NT2/D1 (cell line): Measurements from ENCODE around the gene SGIP1.

Experiments
- DNase-seq: peaks from one replicate; pipeline ENCODE4 v3.0.0-alpha.2; 2011; ENCODE audit warnings: low read depth, low spot score
- H3K27me3 ChIP-seq: 2 replicates; pipeline ENCODE4 v1.6.0; 2011; ENCODE audit warnings: mild to moderate bottlenecking; ENCODE audit not compliant: insufficient read length, insufficient read depth
- H3K36me3 ChIP-seq: 2 replicates; pipeline ENCODE4 v1.6.1; 2011; ENCODE audit warnings: mild to moderate bottlenecking, low read length, mixed read lengths; ENCODE audit not compliant: insufficient read depth, insufficient read length
- H3K4me1 ChIP-seq: 2 replicates; pipeline ENCODE4 v1.5.1; 2011; ENCODE audit not compliant: insufficient read depth, insufficient read length
- H3K4me3 ChIP-seq: 2 replicates; pipeline ENCODE4 v1.5.1; 2011; ENCODE audit warnings: low read depth; ENCODE audit not compliant: insufficient read length
- H3K9ac ChIP-seq: 2 replicates; pipeline ENCODE4 v1.6.0; 2011; ENCODE audit warnings: low read depth; ENCODE audit not compliant: insufficient read length
- H3K9me3 ChIP-seq: 2 replicates; pipeline ENCODE4 v1.5.1; 2011; ENCODE audit warnings: mild to moderate bottlenecking, low read length; ENCODE audit not compliant: insufficient read depth
- SUZ12 ChIP-seq: IDR thresholded peaks from 2 replicates; pipeline ENCODE4 v1.6.1; 2011; ENCODE audit not compliant: insufficient read length, insufficient read depth; ENCODE audit errors: extremely low read depth
- YY1 ChIP-seq: IDR thresholded peaks from 2 replicates; pipeline ENCODE4 v1.6.1; 2011; ENCODE audit not compliant: insufficient read length, insufficient read depth
- ZNF274 ChIP-seq: IDR thresholded peaks from 2 replicates; pipeline ENCODE4 v1.6.1; 2011; ENCODE audit warnings: mild to moderate bottlenecking, low read depth, low read length

The SGIP1 gene

DNA sequence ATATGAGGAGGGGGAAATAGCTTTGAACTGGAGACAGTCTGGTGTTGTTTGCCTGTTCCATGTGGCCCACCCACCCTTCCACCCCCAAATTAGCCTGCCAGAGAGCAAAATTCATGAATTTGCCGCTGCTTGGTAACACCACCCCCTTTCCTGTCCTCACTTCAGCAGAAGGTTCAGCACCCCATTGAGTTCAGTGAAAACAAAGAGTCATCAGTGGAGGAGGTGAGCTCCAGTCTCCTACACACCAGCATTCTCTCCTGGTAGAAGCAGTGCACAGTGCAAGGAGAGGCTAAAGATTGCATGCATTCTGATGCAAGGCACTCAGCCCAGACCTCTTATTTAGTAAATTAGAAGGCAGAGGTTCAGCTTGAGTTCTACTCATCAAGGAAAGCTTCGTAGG lies 118.6 kb downstream of the SGIP1 start:
- Histone ChIP-seq H3K9ac (no peak overlapping the region), H3K27me3 (no peaks in the 10 kb centered on the region), H3K9me3 (no peaks in the 10 kb centered on the region), H3K4me3 (no peak overlapping the region), H3K36me3 (no peaks in the 10 kb centered on the region), H3K4me1 (no peaks in the 10 kb centered on the region)
- DNase-seq = peak; percentile 32
- TF ChIP-seq ZNF274 (no peak), SUZ12 (no peak), YY1 (no peak)

- H3K9ac ChIP-seq = no peak overlapping the region
- H3K36me3 ChIP-seq = no peaks in the 10 kb centered on the region
- no peak overlapping the region for H3K4me3 ChIP-seq
- TF ChIP-seq SUZ12 = no peak
- no peak for TF ChIP-seq ZNF274
- no peak for TF ChIP-seq YY1
- DNase-seq = no peak
- H3K4me1 ChIP-seq = no peaks in the 10 kb centered on the region
- no peaks in the 10 kb centered on the region for H3K9me3 ChIP-seq
- no peaks in the 10 kb centered on the region for H3K27me3 ChIP-seq
Measured at GRCh38 chr1:66654643-66655042, 120.7 kb downstream of the SGIP1 start.

DNA sequence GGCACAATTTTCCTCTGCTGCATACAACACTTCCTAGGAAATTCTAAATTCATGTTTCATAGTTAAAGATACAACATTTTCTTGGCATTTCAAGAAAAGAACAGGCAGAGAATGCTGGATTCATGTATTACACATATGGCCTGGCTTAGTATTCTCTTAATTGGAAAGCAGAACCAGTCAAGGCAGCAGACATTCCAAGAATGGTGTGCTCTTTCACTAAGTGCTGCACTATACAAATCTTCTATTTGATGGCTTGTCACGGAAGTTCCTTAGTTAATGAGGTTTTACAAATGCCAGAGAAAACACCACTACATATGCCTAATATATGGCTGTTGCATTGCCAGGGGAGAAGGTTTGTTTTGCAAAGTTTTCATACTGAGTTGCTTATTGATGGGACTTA lies 137.5 kb downstream of the SGIP1 start:
- TF ChIP-seq YY1 = no peak
- no peak for TF ChIP-seq ZNF274
- no peak for TF ChIP-seq SUZ12
- H3K4me1 ChIP-seq = no peaks in the 10 kb centered on the region
- H3K9me3 ChIP-seq = no peaks in the 10 kb centered on the region
- no peak overlapping the region for H3K4me3 ChIP-seq
- no peak for DNase-seq
- no peaks in the 10 kb centered on the region for H3K36me3 ChIP-seq
- H3K9ac ChIP-seq = no peak overlapping the region
- H3K27me3 ChIP-seq = no peaks in the 10 kb centered on the region

DNA sequence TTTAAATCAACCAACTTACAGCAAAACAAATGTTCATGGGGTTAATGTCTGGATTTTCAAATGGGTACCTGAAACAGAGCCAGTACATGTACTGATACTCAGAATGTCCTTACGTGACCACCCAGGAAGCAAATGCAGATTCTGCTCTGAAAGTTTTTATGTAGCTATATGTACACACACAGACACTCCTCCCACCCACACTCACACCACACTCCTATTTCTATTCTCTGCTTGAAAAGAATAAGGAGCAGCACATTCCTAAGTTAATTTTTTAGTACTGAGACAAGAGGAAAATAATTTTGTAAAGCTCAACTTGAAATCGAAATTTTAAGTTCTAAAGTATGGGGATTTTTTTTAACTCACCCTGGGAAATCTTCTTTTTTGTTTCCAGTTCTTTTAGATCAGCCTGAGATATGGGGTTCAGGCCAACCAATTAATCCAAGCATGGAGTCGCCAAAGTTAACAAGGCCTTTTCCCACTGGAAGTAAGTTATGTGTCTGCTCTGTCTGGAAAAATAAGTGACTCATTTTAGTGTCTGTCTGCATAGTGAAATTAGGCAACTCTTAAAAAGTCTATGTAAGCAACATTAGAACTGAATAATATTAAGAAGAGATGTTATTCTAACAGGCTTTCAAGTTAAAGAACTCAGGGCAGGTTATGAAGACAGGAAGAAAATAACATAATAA lies 142.8 kb downstream of the SGIP1 start:
- no peaks in the 10 kb centered on the region for H3K27me3 ChIP-seq
- no peak for TF ChIP-seq ZNF274
- no peak for TF ChIP-seq YY1
- no peak for TF ChIP-seq SUZ12
- no peak overlapping the region for H3K4me3 ChIP-seq
- no peaks in the 10 kb centered on the region for H3K36me3 ChIP-seq
- no peak for DNase-seq
- H3K4me1 ChIP-seq = no peaks in the 10 kb centered on the region
- no peak overlapping the region for H3K9ac ChIP-seq
- H3K9me3 ChIP-seq = no peaks in the 10 kb centered on the region

DNA sequence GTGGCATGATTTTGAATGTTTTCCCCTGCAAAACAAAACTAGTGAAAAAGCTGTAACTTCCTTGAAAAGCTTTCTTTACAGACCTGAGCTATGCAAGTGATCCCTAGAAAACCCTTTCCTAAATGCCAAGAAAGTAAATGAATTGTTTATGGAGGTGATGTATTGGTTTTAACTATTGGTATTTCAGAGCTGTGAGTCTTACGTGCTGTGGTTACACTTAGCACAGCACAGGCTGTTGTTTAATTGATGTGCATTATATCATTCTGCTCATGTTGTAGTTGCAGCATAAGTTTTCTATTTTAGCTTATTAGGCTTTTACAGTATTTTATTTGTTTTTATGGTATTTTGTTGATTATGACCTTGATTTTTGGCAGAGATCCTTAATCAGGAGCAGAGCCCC lies 144.2 kb downstream of the SGIP1 start:
- Histone ChIP-seq H3K36me3 (no peaks in the 10 kb centered on the region), H3K27me3 (no peaks in the 10 kb centered on the region)
- DNase-seq = no peak

GRCh38 chr1:66679140-66679539 lies 145.2 kb downstream of the SGIP1 start:
- H3K4me3 ChIP-seq = no peak overlapping the region
- DNase-seq = no peak
- H3K4me1 ChIP-seq = no peaks in the 10 kb centered on the region
- H3K36me3 ChIP-seq = no peaks in the 10 kb centered on the region
- no peaks in the 10 kb centered on the region for H3K27me3 ChIP-seq
- no peak for TF ChIP-seq YY1
- H3K9ac ChIP-seq = no peak overlapping the region
- H3K9me3 ChIP-seq = no peaks in the 10 kb centered on the region

More for the DNA sequence above, 144.2 kb downstream of the SGIP1 start:
- Histone ChIP-seq H3K9me3 (no peaks in the 10 kb centered on the region), H3K9ac (no peak overlapping the region), H3K4me1 (no peaks in the 10 kb centered on the region), H3K4me3 (no peak overlapping the region)
- TF ChIP-seq SUZ12 = no peak
- no peak for TF ChIP-seq YY1
- TF ChIP-seq ZNF274 = no peak

DNA sequence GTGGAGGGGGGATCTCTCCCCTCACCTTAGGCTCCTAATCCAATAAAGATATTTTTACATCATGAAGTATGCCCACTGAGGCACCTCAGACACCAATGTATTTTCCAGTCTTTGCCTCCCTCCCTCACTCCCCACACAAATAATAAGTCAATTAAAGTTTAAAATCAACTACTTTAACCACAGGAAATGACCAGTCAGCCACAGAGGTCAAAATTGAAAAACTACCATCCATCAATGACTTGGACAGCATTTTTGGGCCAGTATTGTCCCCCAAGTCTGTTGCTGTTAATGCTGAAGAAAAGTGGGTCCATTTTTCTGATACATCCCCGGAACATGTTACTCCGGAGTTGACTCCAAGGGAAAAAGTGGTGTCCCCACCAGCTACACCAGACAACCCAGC lies 147.7 kb downstream of the SGIP1 start:
- Histone ChIP-seq H3K9me3 (no peaks in the 10 kb centered on the region), H3K36me3 (no peaks in the 10 kb centered on the region), H3K27me3 (no peaks in the 10 kb centered on the region), H3K4me1 (no peaks in the 10 kb centered on the region), H3K4me3 (no peak overlapping the region), H3K9ac (no peak overlapping the region)
- TF ChIP-seq ZNF274 (no peak), YY1 (no peak), SUZ12 (no peak)
- no peak for DNase-seq

DNA sequence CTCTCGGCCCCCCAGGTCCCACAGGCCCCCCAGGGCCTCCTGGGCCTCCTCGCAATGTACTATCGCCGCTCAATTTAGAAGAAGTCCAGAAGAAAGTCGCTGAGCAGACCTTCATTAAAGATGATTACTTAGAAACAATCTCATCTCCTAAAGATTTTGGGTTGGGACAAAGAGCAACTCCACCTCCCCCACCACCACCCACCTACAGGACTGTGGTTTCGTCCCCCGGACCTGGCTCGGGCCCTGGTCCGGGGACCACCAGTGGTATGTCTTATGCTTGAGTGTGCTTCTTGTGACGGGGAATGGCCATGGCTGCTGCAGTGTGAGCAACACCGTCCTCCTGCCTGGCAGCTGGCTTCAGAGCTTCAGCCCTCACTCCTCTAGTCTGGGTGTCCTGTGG lies 148.2 kb downstream of the SGIP1 start:
- Histone ChIP-seq H3K4me3 (no peak overlapping the region), H3K9me3 (no peaks in the 10 kb centered on the region), H3K36me3 (no peaks in the 10 kb centered on the region), H3K4me1 (no peaks in the 10 kb centered on the region), H3K9ac (no peak overlapping the region), H3K27me3 (no peaks in the 10 kb centered on the region)
- no peak for TF ChIP-seq ZNF274
- TF ChIP-seq SUZ12 = no peak
- no peak for TF ChIP-seq YY1
- DNase-seq = no peak
